Muscle layer of duodenum (tissue), 2 donors: Measurements from ENCODE around the gene ARHGEF17.

ENCODE experiments used
- H3K27ac ChIP-seq: one replicate; pipeline ENCODE4 v1.7.0; 2013; ENCODE audit warnings: mild to moderate bottlenecking, low read length
- H3K27me3 ChIP-seq: one replicate; pipeline ENCODE4 v1.7.0; 2013; ENCODE audit warnings: low read depth, mild to moderate bottlenecking, control low read depth, low read length
- H3K36me3 ChIP-seq, 2 donors: one replicate each; pipeline ENCODE4 v1.7.0; 2013; ENCODE audit warnings: low read length in 2 of 2, control low read depth in 1 of 2, mild to moderate bottlenecking in 1 of 2; ENCODE audit not compliant: insufficient read depth in 2 of 2, control insufficient read depth in 1 of 2
- H3K4me1 ChIP-seq, 2 donors: one replicate each; pipeline ENCODE4 v1.7.0; 2013; ENCODE audit warnings: low read length in 2 of 2, mild to moderate bottlenecking in 2 of 2, control low read depth in 1 of 2, moderate library complexity in 1 of 2; ENCODE audit not compliant: insufficient read depth in 2 of 2, control insufficient read depth in 1 of 2
- H3K4me3 ChIP-seq, 2 donors: one replicate each; pipeline ENCODE4 v1.7.0; 2013; ENCODE audit warnings: low read length in 2 of 2, low read depth in 1 of 2, mild to moderate bottlenecking in 1 of 2
- H3K9me3 ChIP-seq, 2 donors: one replicate each; pipeline ENCODE4 v1.7.0; 2013; ENCODE audit warnings: low read length in 2 of 2, control low read depth in 1 of 2, mild to moderate bottlenecking in 1 of 2; ENCODE audit not compliant: control insufficient read depth in 1 of 2
- donor health status: healthy.

ARHGEF17 gene

GRCh38 chr11:73318501-73319011 lies 10.5 kb downstream of the ARHGEF17 start:
- H3K27me3 ChIP-seq = no peaks in the 10 kb centered on the region
- H3K27ac ChIP-seq = peak overlapping the region; percentile 10
- H3K9me3 ChIP-seq = no peaks in the 10 kb centered on the region
- no peak overlapping the region for H3K4me3 ChIP-seq
- no peaks in the 10 kb centered on the region for H3K36me3 ChIP-seq
- peaks cover 44 to 94% of the 10 kb centered on the region in 2 donors for H3K4me1 ChIP-seq

GRCh38 chr11:73320763-73321603 lies 12.9 kb downstream of the ARHGEF17 start:
- peak overlapping the region in 1 of 2 donors; percentile 18 for H3K4me3 ChIP-seq
- H3K36me3 ChIP-seq = no peaks in the 10 kb centered on the region
- H3K27ac ChIP-seq = peak overlapping the region; percentile 75
- H3K27me3 ChIP-seq = no peaks in the 10 kb centered on the region
- no peaks in the 10 kb centered on the region for H3K9me3 ChIP-seq
- H3K4me1 ChIP-seq = peaks cover 44 to 98% of the 10 kb centered on the region in 2 donors

- H3K4me1 ChIP-seq = peaks cover 38 to 96% of the 10 kb centered on the region in 2 donors
- H3K27me3 ChIP-seq = no peaks in the 10 kb centered on the region
- H3K36me3 ChIP-seq = no peaks in the 10 kb centered on the region
- H3K9me3 ChIP-seq = no peaks in the 10 kb centered on the region
- H3K4me3 ChIP-seq = peak overlapping the region in 1 of 2 donors; percentile 18
- peak overlapping the region; percentile 75 for H3K27ac ChIP-seq
These were observed 13.7 kb downstream of the ARHGEF17 start for GRCh38 chr11:73321604-73322381.

- H3K4me1 ChIP-seq = peaks cover 38 to 95% of the 10 kb centered on the region in 2 donors
- H3K4me3 ChIP-seq = no peak overlapping the region
These were observed 14.6 kb downstream of the ARHGEF17 start for GRCh38 chr11:73322382-73323306.

GRCh38 chr11:73323464-73323863 lies 15.4 kb downstream of the ARHGEF17 start:
- peak overlapping the region in 1 of 2 donors; percentile 15 for H3K4me3 ChIP-seq
- H3K27ac ChIP-seq = peak overlapping the region; percentile 94
- no peaks in the 10 kb centered on the region for H3K36me3 ChIP-seq
- peaks cover 33 to 93% of the 10 kb centered on the region in 2 donors for H3K4me1 ChIP-seq
- no peaks in the 10 kb centered on the region for H3K9me3 ChIP-seq
- H3K27me3 ChIP-seq = no peaks in the 10 kb centered on the region

More at GRCh38 chr11:73322382-73323306, 14.6 kb downstream of the ARHGEF17 start:
- H3K36me3 ChIP-seq = no peaks in the 10 kb centered on the region
- H3K27ac ChIP-seq = peak overlapping the region; percentile 75
- H3K27me3 ChIP-seq = no peaks in the 10 kb centered on the region
- no peaks in the 10 kb centered on the region for H3K9me3 ChIP-seq

GRCh38 chr11:73324116-73324515 lies 16.0 kb downstream of the ARHGEF17 start:
- Histone ChIP-seq H3K4me1 (peaks cover 33 to 86% of the 10 kb centered on the region in 2 donors), H3K27me3 (no peaks in the 10 kb centered on the region), H3K27ac (peak overlapping the region; percentile 94), H3K36me3 (no peaks in the 10 kb centered on the region), H3K9me3 (no peaks in the 10 kb centered on the region), H3K4me3 (no peak overlapping the region)

- Histone ChIP-seq H3K27me3 (no peaks in the 10 kb centered on the region), H3K36me3 (no peaks in the 10 kb centered on the region), H3K9me3 (no peaks in the 10 kb centered on the region), H3K4me3 (peak overlapping the region in 1 of 2 donors; percentile 11), H3K27ac (peak overlapping the region; percentile 94), H3K4me1 (peaks cover 33 to 84% of the 10 kb centered on the region in 2 donors)
These were observed 16.6 kb downstream of the ARHGEF17 start for GRCh38 chr11:73324665-73325035.

GRCh38 chr11:73325036-73325981 lies 17.2 kb downstream of the ARHGEF17 start:
- Histone ChIP-seq H3K36me3 (no peaks in the 10 kb centered on the region), H3K27me3 (no peaks in the 10 kb centered on the region), H3K27ac (peak overlapping the region; percentile 94), H3K4me3 (peak overlapping the region in 1 of 2 donors; percentile 12), H3K4me1 (peaks cover 40 to 86% of the 10 kb centered on the region in 2 donors), H3K9me3 (no peaks in the 10 kb centered on the region)

GRCh38 chr11:73326929-73327811 lies 19.1 kb downstream of the ARHGEF17 start:
- no peak overlapping the region for H3K4me3 ChIP-seq
- H3K27me3 ChIP-seq = no peaks in the 10 kb centered on the region
- no peaks in the 10 kb centered on the region for H3K9me3 ChIP-seq
- peak overlapping the region; percentile 62 for H3K27ac ChIP-seq
- H3K4me1 ChIP-seq = peaks cover 34 to 87% of the 10 kb centered on the region in 2 donors
- no peaks in the 10 kb centered on the region for H3K36me3 ChIP-seq
